Transverse colon (tissue), 4 donors: ENCODE results near the gene PGS1. TPM values are rescaled to one million over a fixed set of nuclear protein-coding genes. Genes with fewer than 3 reads are reported as not detected.

ENCODE experiments used
- DNase-seq: peaks from one replicate; pipeline ENCODE4 v3.0.0-alpha.2; 2019
- H3K27ac ChIP-seq, 4 donors: fragments of 200-600 bp; sonication (generic); 2 replicates each; pipeline ENCODE4 v1.5.1; 2016 to 2018; ENCODE audit warnings: inconsistent platforms in 4 of 4
- H3K27me3 ChIP-seq: fragments of 200-600 bp; sonication (generic); 2 replicates; pipeline ENCODE4 v1.5.1; 2017; ENCODE audit warnings: inconsistent platforms
- H3K36me3 ChIP-seq, 4 donors: fragments of 200-600 bp; sonication (generic); 2 replicates each; pipeline ENCODE4 v1.5.1; 2017 to 2019; ENCODE audit warnings: inconsistent platforms in 4 of 4
- H3K4me1 ChIP-seq, 4 donors: fragments of 200-600 bp; sonication (generic); 2 replicates each; pipeline ENCODE4 v1.5.1; 2017 to 2020; ENCODE audit warnings: inconsistent platforms in 4 of 4
- H3K4me3 ChIP-seq, 4 donors: fragments of 200-600 bp; sonication (generic); 1 replicate in 1 of 4; 2 replicates in 3 of 4; pipeline versions ENCODE4 v1.5.1 to v1.6.1; 2017 to 2019; ENCODE audit warnings: inconsistent platforms in 4 of 4
- H3K9me3 ChIP-seq, 2 donors: fragments of 200-600 bp; sonication (generic); 2 replicates each; pipeline ENCODE4 v1.5.1; 2017 to 2019; ENCODE audit warnings: inconsistent platforms in 2 of 2
- EP300 ChIP-seq: sonication (generic); formaldehyde crosslinking; IDR thresholded peaks from one replicate; pipeline ENCODE4 v1.6.1; 2017; ENCODE audit warnings: antibody characterized with exemption, low read depth
- POLR2A ChIP-seq: fragments of 450-650 bp; IDR thresholded peaks from one replicate; pipeline ENCODE4 v1.6.1; 2016; ENCODE audit warnings: antibody characterized with exemption, mild to moderate bottlenecking, moderate library complexity
- POLR2AphosphoS5 ChIP-seq, 3 donors: sonication (generic); formaldehyde crosslinking; IDR thresholded peaks; one replicate each; pipeline ENCODE4 v1.6.1; 2016; ENCODE audit warnings: antibody characterized with exemption in 3 of 3
- WGBS, 2 donors: methylation state at CpG; one replicate each; pipeline ENCODE4 v1.1.5; 2018; ENCODE audit warnings: low coverage in 1 of 2; 5-methylcytosine and 5-hydroxymethylcytosine counted together
- in situ Hi-C, 4 donors: fragments of 200-750 bp; cut with MboI; loops; one replicate each; pipeline versions ENCODE4 v1.15.0 to v1.15.1; 2017; ENCODE audit warnings: low sequenced_read_pairs in 3 of 4, low pct_ligation_motif_present in 1 of 4, low pct_unique_long_range_greater_than_20kb in 1 of 4
- intact Hi-C: fragments of 100-400 bp; cut with DNase I; formaldehyde crosslinking; loops from one replicate; pipeline ENCODE4 v1.15.1; 2023; ENCODE audit warnings: low total_unique reads
- total RNA-seq, 4 donors: library from RNA; depleted of rRNA; stranded (reverse); fragments of >200 nt; gene quantifications; one replicate each; pipeline ENCODE4 v1.1.0, GENCODE V29; 2016
- TF ChIP-seq, protein P1 (sequence below), 5 experiments: fragments of 200-600 bp in 3 of 5; fragments of 450-650 bp in 2 of 5; sonication (generic) in 3 of 5; IDR thresholded peaks; 1 replicate in 2 of 5; 2 replicates in 3 of 5; pipeline ENCODE4 v1.5.1; 2016 to 2017; ENCODE audit warnings: antibody characterized with exemption in 5 of 5, inconsistent platforms in 3 of 5, mild to moderate bottlenecking in 2 of 5, moderate library complexity in 1 of 5

Gene PGS1
- total RNA-seq, 4 donors from 2014 or later, result 32.1 to 77.6 (median 60.1) TPM

DNA sequence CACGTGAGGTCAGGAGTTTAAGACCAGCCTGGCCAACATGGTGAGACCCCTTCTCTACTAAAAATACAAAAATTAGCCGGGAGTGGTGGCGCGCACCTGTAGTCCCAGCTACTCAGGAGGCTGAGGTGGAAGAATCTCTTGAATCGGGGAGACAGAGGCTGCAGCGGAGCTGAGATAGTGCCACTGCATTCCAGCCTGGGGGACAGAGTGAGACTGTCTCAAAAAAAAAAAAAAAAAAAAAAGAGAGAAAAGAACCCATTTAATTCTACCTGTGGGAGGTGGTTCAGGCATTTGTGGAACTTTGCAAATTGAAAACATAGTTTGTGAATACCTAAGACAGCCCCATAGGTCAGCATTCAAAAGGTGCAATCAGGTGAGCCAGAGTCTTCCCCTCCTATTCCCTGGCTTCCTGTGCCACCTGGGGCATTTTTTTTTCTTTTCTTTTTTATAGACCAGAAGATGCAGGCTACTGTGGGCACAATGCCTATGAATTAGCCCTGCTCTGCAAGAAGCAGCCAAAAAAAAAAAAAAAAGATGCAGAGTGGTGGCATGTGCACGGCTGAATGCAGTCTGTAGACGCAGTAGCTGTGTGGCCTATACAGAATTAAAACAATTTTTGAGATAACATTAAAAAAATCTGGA, 9.5 kb upstream of the PGS1 start:
- in situ Hi-C loops, result no loop called here
- Histone ChIP-seq H3K27ac (no peak overlapping the region), H3K4me3 (no peak overlapping the region), H3K9me3 (no peaks in the 10 kb centered on the region), H3K27me3 (no peaks in the 10 kb centered on the region), H3K4me1 (peaks cover 0 to 10% (median 0%) of the 10 kb centered on the region in 4 donors), H3K36me3 (no peaks in the 10 kb centered on the region)
- intact Hi-C loops, result no loop called here
- TF ChIP-seq, protein P1, sequence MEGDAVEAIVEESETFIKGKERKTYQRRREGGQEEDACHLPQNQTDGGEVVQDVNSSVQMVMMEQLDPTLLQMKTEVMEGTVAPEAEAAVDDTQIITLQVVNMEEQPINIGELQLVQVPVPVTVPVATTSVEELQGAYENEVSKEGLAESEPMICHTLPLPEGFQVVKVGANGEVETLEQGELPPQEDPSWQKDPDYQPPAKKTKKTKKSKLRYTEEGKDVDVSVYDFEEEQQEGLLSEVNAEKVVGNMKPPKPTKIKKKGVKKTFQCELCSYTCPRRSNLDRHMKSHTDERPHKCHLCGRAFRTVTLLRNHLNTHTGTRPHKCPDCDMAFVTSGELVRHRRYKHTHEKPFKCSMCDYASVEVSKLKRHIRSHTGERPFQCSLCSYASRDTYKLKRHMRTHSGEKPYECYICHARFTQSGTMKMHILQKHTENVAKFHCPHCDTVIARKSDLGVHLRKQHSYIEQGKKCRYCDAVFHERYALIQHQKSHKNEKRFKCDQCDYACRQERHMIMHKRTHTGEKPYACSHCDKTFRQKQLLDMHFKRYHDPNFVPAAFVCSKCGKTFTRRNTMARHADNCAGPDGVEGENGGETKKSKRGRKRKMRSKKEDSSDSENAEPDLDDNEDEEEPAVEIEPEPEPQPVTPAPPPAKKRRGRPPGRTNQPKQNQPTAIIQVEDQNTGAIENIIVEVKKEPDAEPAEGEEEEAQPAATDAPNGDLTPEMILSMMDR (IDR thresholded peaks at IDR 0.05), result no peak
- WGBS, 2 donors, result 96 to 100% methylated on average over 4 to 8 of the region's 8 CpGs
- DNase-seq, result no peak

DNA sequence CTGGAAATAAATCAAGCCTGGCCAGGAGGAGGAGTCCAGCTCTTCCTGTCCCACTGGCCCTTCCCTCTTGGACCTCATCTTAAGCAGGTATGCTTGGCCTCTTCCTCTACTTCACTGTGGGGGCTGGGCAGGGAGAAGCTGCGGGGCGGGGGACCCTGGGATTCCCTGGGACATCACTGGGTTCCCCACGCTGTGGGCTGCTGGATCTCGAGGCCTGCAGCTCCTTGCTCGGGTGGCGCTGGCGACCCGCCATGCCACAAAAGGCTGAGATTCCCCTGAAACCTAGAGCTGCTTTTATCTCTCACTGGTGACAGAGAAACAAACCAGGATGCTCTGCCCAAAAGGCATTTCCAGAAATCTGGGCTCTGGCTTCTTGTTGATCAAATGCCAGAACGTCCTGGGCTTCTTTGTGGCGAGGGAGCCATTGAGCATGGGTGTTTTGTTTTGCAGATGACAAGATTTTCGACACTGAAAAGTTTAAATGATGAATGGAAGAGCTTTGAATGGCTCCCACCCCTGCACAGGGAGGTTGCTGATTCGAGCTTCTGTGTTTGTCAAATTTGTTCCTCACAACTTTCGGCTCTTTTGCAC, 8.6 kb upstream of the PGS1 start:
- H3K36me3 ChIP-seq, result no peaks in the 10 kb centered on the region
- intact Hi-C loops (no loop called here), in situ Hi-C loops (no loop called here)
- H3K9me3 ChIP-seq, result no peaks in the 10 kb centered on the region
- no peak overlapping the region for H3K4me3 ChIP-seq
- DNase-seq, result no peak
- peaks cover 0 to 10% (median 0%) of the 10 kb centered on the region in 4 donors for H3K4me1 ChIP-seq
- 78 to 80% methylated on average over 7 to 13 of the region's 13 CpGs for WGBS, 2 donors
- TF ChIP-seq, protein P1 (IDR thresholded peaks at IDR 0.05), result no peak
- TF ChIP-seq POLR2A (no peak), POLR2AphosphoS5 (IDR thresholded peaks at IDR 0.05) (no peak), EP300 (no peak)
- H3K27ac ChIP-seq, result no peak overlapping the region
- H3K27me3 ChIP-seq, result no peaks in the 10 kb centered on the region

DNA sequence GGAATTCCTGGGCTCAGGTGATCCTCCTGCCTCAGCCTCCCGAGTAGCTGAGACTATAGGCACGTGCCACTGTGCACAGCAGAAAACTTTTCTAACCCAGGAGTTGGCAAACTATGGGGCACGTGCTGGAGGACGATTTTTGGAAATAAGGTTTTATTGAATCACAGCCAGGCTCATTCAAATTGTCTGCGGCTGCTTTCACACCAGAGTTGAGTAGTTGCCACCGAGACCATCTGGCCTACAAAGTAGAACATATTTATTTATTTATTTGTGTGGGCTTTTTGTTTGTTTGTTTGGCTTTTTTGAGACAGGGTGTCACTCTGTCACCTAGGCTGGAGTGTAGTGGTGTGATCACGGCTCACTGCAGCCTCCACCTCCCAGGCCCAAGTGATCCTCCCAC, 7.4 kb upstream of the PGS1 start:
- Histone ChIP-seq H3K27me3 (no peaks in the 10 kb centered on the region), H3K9me3 (no peaks in the 10 kb centered on the region), H3K4me3 (no peak overlapping the region), H3K27ac (no peak overlapping the region), H3K4me1 (peaks cover 0 to 7% (median under 1%) of the 10 kb centered on the region in 4 donors), H3K36me3 (no peaks in the 10 kb centered on the region)
- TF ChIP-seq, protein P1 (IDR thresholded peaks at IDR 0.05), result no peak
- TF ChIP-seq EP300 (no peak), POLR2AphosphoS5 (IDR thresholded peaks at IDR 0.05) (no peak), POLR2A (no peak)
- DNase-seq, result no peak
- WGBS, 2 donors, result 93% methylated on average over 7 of the region's 7 CpGs; no CpG with 5 or more reads in 1 of the 2 donors
- intact Hi-C loops, result no loop called here
- in situ Hi-C loops, result no loop called here

DNA sequence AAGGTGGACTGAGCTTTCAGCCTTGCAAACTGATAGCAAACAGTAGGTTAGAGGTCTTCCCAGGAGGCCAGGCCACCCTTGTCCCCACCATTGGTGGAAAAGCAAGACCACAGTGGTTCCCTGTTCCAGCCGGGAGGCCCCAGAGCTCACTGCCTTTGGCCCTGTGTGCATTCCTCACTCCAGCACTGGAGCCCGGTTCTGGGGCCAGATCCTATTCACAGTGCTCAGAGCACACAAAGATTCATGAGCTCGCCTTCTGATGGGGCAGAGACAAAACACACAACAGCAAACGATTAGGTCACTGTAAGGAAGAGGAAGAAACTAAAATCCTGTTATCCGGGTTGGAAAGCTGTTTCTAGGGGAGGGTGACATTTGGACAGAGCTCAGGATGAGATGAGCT, 5.6 kb upstream of the PGS1 start:
- H3K36me3 ChIP-seq, result no peaks in the 10 kb centered on the region
- peaks cover 0 to 4% (median 2%) of the 10 kb centered on the region in 4 donors for H3K4me1 ChIP-seq
- no peak overlapping the region for H3K27ac ChIP-seq
- intact Hi-C loops, result no loop called here
- no peak overlapping the region for H3K4me3 ChIP-seq
- no peak for DNase-seq
- no peaks in the 10 kb centered on the region for H3K27me3 ChIP-seq
- H3K9me3 ChIP-seq, result no peaks in the 10 kb centered on the region
- TF ChIP-seq POLR2AphosphoS5 (IDR thresholded peaks at IDR 0.05), result no peak
- TF ChIP-seq POLR2A, result no peak
- no peak for TF ChIP-seq EP300
- TF ChIP-seq, protein P1 (IDR thresholded peaks at IDR 0.05), result no peak
- 73% methylated on average over 5 of the region's 5 CpGs; no CpG with 5 or more reads in 1 of the 2 donors for WGBS, 2 donors
- in situ Hi-C loops, result no loop called here
